AG04450 (cell line): ENCODE results near the gene RRP1B. TPM values are rescaled to one million over a fixed set of nuclear protein-coding genes. Genes with fewer than 3 reads are reported as not detected.

Experiments used
- CTCF ChIA-PET: fragments of 300-600, 350-600 bp; formaldehyde crosslinking; extraction: SDS; loops from one replicate; lab custom pipeline; 2022; ENCODE audit warnings: antibody characterized with exemption, inconsistent platforms; lab: Charles Lee
- POLR2A ChIA-PET: fragments of 350-600 bp; formaldehyde crosslinking; extraction: SDS; loops from one replicate; lab custom pipeline; 2021; ENCODE audit warnings: antibody characterized with exemption, inconsistent platforms; lab: Yijun Ruan, JAX
- DNase-seq: peaks from one replicate; pipeline ENCODE4 v3.0.0-alpha.2; 2011; ENCODE audit warnings: low read depth, low spot score
- H3K27ac ChIP-seq: one replicate; pipeline ENCODE4 v1.5.1; 2012; ENCODE audit warnings: low read depth, low read length, control low read depth
- H3K27me3 ChIP-seq: one replicate; pipeline ENCODE4 v1.6.0; 2012; ENCODE audit warnings: low read length; ENCODE audit not compliant: control insufficient read depth, insufficient read depth
- H3K4me3 ChIP-seq: 2 replicates; pipeline ENCODE4 v1.5.1; 2011; ENCODE audit warnings: mild to moderate bottlenecking, low read depth, low read length, control low read depth
- H3K9me3 ChIP-seq: 2 replicates; pipeline ENCODE4 v1.5.1; 2012; ENCODE audit warnings: low read length; ENCODE audit not compliant: control insufficient read depth, insufficient read depth
- polyA plus RNA-seq: library from polyadenylated mRNA; depleted of rRNA; stranded (reverse); fragments of >200 nt; gene quantifications from 2 replicates; pipeline ENCODE4 v1.2.3, GENCODE V29; 2011
- TF ChIP-seq, protein P1 (sequence below): IDR thresholded peaks from 2 replicates; pipeline ENCODE4 v1.5.1; 2011; ENCODE audit warnings: low read depth, low read length, control low read depth, inconsistent platforms

RRP1B gene
- polyA plus RNA-seq, 1 experiment = 17.4 TPM

DNA sequence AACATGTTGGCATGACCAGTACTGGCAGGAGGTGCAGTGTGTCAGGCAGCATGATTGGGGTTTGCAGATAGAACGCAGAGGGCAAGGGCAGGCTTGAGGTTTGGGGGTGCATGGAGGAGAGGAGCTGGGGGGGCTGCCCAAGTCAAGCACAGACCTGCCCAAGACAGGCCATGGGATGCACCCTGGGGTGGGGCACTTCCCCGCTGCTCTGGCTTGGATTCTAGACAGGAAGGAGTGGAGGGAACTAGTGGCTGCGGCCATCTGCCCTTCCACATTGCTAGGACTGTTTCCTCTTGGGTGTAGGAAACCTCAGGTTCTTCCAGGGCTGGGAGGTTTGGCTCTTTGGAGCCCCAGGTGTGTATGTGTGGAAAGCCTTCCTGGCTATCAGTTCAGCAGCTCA lies 62.6 kb downstream of the RRP1B start:
- Histone ChIP-seq H3K9me3 (no peaks in the 10 kb centered on the region; the same call in 1 of the 2 replicates), H3K27ac (no peak overlapping the region), H3K27me3 (no peaks in the 10 kb centered on the region), H3K4me3 (no peak overlapping the region)
- no peak for DNase-seq
- POLR2A ChIA-PET = no interaction called here
- TF ChIP-seq, protein P1, sequence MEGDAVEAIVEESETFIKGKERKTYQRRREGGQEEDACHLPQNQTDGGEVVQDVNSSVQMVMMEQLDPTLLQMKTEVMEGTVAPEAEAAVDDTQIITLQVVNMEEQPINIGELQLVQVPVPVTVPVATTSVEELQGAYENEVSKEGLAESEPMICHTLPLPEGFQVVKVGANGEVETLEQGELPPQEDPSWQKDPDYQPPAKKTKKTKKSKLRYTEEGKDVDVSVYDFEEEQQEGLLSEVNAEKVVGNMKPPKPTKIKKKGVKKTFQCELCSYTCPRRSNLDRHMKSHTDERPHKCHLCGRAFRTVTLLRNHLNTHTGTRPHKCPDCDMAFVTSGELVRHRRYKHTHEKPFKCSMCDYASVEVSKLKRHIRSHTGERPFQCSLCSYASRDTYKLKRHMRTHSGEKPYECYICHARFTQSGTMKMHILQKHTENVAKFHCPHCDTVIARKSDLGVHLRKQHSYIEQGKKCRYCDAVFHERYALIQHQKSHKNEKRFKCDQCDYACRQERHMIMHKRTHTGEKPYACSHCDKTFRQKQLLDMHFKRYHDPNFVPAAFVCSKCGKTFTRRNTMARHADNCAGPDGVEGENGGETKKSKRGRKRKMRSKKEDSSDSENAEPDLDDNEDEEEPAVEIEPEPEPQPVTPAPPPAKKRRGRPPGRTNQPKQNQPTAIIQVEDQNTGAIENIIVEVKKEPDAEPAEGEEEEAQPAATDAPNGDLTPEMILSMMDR = no peak
- CTCF ChIA-PET = no interaction called here

DNA sequence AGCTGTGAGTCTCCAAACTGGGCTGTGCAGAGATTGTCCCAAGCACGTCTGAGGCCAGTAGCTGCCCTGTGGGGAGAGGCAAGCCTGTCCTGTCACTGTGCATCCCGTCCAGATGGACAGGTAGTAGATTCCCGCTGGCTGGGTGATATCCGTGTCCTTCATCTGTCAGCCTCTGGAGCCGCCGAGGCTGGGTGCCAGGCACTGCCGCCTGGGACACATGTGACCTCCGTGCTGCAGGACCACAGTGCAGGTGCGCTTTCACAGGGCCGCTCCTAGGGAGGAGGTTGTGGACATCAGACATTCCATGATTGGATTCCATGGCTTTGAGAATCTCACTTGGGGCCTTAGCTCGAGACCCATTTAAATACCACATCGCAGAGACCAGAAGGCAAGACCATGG lies 64.3 kb downstream of the RRP1B start:
- no peak overlapping the region for H3K4me3 ChIP-seq
- ChIA-PET CTCF (no interaction called here), POLR2A (no interaction called here)
- no peaks in the 10 kb centered on the region for H3K27me3 ChIP-seq
- DNase-seq = no peak
- TF ChIP-seq, protein P1 = no peak
- H3K9me3 ChIP-seq = no peaks in the 10 kb centered on the region; the same call in 1 of the 2 replicates
- H3K27ac ChIP-seq = no peak overlapping the region

DNA sequence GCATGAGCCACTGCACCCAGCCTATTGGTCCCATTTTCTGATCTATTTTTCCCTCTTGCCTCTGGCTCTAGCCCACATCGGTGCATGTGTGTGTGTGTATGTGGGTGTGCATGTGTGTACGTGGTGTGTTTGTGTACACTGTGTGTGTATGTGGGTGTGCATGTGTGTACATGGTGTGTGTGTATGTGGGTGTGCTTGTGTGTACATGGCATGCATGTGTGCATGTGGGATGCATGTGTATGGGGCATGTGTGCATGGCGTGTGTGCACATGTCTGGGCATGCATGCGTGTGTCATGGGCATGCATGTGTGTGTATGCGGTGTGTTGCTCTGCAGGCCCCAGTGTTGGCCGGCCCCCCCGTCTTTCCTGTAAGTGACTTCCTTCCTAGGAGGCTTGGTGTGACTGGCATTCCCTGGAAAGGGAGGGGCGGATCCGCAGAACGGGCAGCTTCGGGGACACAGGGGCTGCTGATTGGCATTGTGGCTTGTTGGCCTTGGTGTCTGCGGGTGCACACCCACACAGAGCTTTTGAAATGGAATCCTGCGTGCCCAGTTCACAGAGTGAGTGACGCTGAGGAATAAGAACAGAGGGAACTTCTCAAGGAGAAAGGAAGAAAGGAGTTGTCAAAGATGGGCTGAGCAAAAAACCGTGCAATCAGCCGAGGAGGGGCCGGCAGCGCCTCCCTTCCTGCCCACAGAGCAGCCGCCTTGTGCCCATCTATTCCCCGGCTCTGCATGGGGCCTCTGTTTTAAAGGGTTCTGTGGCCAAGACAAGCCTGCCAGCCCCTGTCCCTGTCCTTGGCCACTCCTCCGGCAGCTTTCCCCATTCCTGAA lies 67.5 kb downstream of the RRP1B start:
- no peak for DNase-seq
- CTCF ChIA-PET = no interaction called here
- Histone ChIP-seq H3K4me3 (no peak overlapping the region), H3K27me3 (no peaks in the 10 kb centered on the region), H3K9me3 (no peaks in the 10 kb centered on the region; the same call in 1 of the 2 replicates), H3K27ac (peak overlapping the region; percentile 92)
- TF ChIP-seq, protein P1 = no peak
- POLR2A ChIA-PET = no interaction called here

DNA sequence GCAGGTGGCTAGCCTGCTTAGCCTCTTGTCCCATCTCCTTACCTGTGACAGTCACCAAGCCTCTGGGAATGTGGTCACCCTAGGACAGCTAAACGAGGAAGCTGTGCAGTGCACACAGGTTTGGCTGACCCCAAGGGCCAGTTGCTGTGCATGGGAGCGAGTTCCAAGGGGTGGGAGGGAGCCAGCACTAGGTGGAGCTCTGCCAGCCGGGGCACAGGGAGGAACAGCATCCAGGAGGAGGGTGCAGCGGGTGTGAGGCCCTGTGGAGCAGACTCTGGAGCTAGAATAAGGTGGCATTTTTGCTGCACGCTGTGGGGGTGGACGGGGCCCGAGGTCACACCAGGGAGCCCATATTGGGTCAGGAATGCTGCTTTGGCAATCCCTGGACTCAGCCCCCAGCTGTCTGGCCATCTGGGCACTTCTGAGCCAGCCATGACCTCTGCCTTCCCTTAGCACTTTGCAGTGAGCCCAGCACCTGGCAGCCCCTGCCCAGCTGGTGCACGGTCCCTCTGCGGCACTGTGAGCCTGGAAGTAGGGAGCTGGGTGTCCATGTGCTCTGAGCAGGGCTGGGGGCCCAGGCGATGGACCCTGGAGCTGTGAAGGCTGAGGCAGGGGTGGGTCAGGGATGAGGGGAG lies 68.3 kb downstream of the RRP1B start:
- POLR2A ChIA-PET = interaction anchor here (0.6 to 1.7 kb wide), 4 partner anchors 8 to 68 kb away, joined by 3 to 20 read pairs (median 6); partner anchors contain the start of genes HSF2BP, PDXK and RRP1B
- CTCF ChIA-PET = interaction anchor here (1.5 kb wide), 1 partner anchor 62 kb away, joined by 3 read pairs; the partner anchor contains the start of gene RRP1
- Histone ChIP-seq H3K4me3 (peak overlapping the region; percentile 10; the same call in 1 of the 2 replicates), H3K9me3 (no peaks in the 10 kb centered on the region; the same call in 1 of the 2 replicates), H3K27ac (peak overlapping the region; percentile 92), H3K27me3 (no peaks in the 10 kb centered on the region)
- TF ChIP-seq, protein P1 = no peak
- no peak for DNase-seq
